Measurements from ENCODE around the gene R3HDM2.

DNA sequence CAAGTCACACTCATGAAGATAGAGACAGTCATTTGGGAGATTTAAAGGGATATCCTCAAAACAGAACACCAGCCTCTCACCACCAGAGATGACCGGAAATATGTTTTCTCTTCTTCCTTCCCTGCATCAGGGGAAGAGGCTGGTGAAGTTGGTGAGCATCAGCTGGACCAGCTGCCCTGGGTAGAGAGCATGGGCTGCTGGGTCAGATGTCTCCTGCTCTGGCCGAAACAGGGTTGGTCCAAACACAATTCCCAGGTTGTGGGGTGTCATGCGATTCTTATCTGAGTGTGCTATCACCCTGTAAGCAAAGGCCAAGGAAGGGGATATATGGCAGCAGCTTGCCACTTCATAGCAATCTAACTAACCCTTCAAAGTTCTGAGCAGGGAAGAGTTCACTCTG lies 41.5 kb upstream of the R3HDM2 start:
- TF ChIP-seq, protein P1, sequence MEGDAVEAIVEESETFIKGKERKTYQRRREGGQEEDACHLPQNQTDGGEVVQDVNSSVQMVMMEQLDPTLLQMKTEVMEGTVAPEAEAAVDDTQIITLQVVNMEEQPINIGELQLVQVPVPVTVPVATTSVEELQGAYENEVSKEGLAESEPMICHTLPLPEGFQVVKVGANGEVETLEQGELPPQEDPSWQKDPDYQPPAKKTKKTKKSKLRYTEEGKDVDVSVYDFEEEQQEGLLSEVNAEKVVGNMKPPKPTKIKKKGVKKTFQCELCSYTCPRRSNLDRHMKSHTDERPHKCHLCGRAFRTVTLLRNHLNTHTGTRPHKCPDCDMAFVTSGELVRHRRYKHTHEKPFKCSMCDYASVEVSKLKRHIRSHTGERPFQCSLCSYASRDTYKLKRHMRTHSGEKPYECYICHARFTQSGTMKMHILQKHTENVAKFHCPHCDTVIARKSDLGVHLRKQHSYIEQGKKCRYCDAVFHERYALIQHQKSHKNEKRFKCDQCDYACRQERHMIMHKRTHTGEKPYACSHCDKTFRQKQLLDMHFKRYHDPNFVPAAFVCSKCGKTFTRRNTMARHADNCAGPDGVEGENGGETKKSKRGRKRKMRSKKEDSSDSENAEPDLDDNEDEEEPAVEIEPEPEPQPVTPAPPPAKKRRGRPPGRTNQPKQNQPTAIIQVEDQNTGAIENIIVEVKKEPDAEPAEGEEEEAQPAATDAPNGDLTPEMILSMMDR (IDR thresholded peaks at IDR 0.05; ENCODE audit: low read depth, low read length, missing input control): no peak
- TF ChIP-seq, protein P2, sequence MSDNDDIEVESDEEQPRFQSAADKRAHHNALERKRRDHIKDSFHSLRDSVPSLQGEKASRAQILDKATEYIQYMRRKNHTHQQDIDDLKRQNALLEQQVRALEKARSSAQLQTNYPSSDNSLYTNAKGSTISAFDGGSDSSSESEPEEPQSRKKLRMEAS (IDR thresholded peaks at IDR 0.05): no peak
- TF ChIP-seq, protein P3, sequence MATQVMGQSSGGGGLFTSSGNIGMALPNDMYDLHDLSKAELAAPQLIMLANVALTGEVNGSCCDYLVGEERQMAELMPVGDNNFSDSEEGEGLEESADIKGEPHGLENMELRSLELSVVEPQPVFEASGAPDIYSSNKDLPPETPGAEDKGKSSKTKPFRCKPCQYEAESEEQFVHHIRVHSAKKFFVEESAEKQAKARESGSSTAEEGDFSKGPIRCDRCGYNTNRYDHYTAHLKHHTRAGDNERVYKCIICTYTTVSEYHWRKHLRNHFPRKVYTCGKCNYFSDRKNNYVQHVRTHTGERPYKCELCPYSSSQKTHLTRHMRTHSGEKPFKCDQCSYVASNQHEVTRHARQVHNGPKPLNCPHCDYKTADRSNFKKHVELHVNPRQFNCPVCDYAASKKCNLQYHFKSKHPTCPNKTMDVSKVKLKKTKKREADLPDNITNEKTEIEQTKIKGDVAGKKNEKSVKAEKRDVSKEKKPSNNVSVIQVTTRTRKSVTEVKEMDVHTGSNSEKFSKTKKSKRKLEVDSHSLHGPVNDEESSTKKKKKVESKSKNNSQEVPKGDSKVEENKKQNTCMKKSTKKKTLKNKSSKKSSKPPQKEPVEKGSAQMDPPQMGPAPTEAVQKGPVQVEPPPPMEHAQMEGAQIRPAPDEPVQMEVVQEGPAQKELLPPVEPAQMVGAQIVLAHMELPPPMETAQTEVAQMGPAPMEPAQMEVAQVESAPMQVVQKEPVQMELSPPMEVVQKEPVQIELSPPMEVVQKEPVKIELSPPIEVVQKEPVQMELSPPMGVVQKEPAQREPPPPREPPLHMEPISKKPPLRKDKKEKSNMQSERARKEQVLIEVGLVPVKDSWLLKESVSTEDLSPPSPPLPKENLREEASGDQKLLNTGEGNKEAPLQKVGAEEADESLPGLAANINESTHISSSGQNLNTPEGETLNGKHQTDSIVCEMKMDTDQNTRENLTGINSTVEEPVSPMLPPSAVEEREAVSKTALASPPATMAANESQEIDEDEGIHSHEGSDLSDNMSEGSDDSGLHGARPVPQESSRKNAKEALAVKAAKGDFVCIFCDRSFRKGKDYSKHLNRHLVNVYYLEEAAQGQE (IDR thresholded peaks at IDR 0.05): no peak
- TF ChIP-seq HNF4G (IDR thresholded peaks at IDR 0.05) (no peak), JUND (IDR thresholded peaks at IDR 0.05) (no peak), YY1 (IDR thresholded peaks at IDR 0.05) (no peak), EGR1 (IDR thresholded peaks at IDR 0.05; ENCODE audit: low read depth in 2 of 2) (no peak), SP1 (IDR thresholded peaks at IDR 0.05) (no peak), RAD21 (IDR thresholded peaks at IDR 0.05) (no peak), FOXA1 (IDR thresholded peaks at IDR 0.05) (no peak), TAF1 (conservative IDR thresholded peaks at IDR 0.05) (no peak)
- TF ChIP-seq, protein P4, sequence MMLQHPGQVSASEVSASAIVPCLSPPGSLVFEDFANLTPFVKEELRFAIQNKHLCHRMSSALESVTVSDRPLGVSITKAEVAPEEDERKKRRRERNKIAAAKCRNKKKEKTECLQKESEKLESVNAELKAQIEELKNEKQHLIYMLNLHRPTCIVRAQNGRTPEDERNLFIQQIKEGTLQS (IDR thresholded peaks at IDR 0.05): no peak

Measured in liver (tissue), 3 donors.